GM23338 (cell line): ENCODE measurements around the gene C1QA. TPM values are rescaled to one million over a fixed set of nuclear protein-coding genes. Genes with fewer than 3 reads are reported as not detected.

ENCODE experiments used
- ATAC-seq: fragments of 200-7000 bp; cut with Tn5 transposase; 3 replicates; pipeline ENCODE4 v1.9.1; 2020
- DNase-seq: peaks from one replicate; pipeline ENCODE4 v3.0.0-alpha.2; 2015; ENCODE audit warnings: low spot score
- H2AFZ ChIP-seq: fragments of 200-600 bp; sonication (generic); 2 replicates; pipeline ENCODE4 v1.8.0; 2016; ENCODE audit warnings: antibody characterized with exemption, mild to moderate bottlenecking, moderate library complexity
- H3F3A ChIP-seq: fragments of 200-600 bp; sonication (generic); replicated peaks from 2 replicates; pipeline ENCODE4 v1.8.0; 2017; ENCODE audit warnings: antibody characterized with exemption, mixed run types, low read depth
- H3K27ac ChIP-seq: fragments of 200-600 bp; sonication (generic); 2 replicates; pipeline ENCODE4 v1.6.1; 2016; ENCODE audit warnings: low read depth
- H3K27me3 ChIP-seq: fragments of 200-600 bp; sonication (generic); 2 replicates; pipeline ENCODE4 v1.8.0; 2016; ENCODE audit warnings: mild to moderate bottlenecking, mixed run types, moderate library complexity; ENCODE audit not compliant: insufficient read depth
- H3K36me3 ChIP-seq: fragments of 200-600 bp; sonication (generic); 2 replicates; pipeline ENCODE4 v1.8.0; 2016; ENCODE audit warnings: mild to moderate bottlenecking; ENCODE audit not compliant: insufficient read depth
- H3K4me1 ChIP-seq: fragments of 200-600 bp; sonication (generic); 2 replicates; pipeline ENCODE4 v1.8.0; 2016; ENCODE audit warnings: mild to moderate bottlenecking, moderate library complexity; ENCODE audit not compliant: insufficient read depth
- H3K4me2 ChIP-seq: fragments of 200-600 bp; sonication (generic); 2 replicates; pipeline ENCODE4 v1.7.1; 2017; ENCODE audit warnings: mixed run types
- H3K4me3 ChIP-seq: fragments of 200-600 bp; sonication (generic); 2 replicates; pipeline ENCODE4 v1.6.1; 2016; ENCODE audit warnings: mixed run types
- H3K79me2 ChIP-seq: fragments of 200-600 bp; sonication (generic); replicated peaks from 2 replicates; pipeline ENCODE4 v1.8.0; 2017; ENCODE audit warnings: mild to moderate bottlenecking; ENCODE audit not compliant: insufficient read depth
- H3K9me2 ChIP-seq: fragments of 200-600 bp; sonication (generic); 2 replicates; pipeline ENCODE4 v1.8.0; 2017; ENCODE audit not compliant: insufficient read depth
- H4K20me1 ChIP-seq: fragments of 200-600 bp; sonication (generic); replicated peaks from 2 replicates; pipeline ENCODE4 v1.8.0; 2017; ENCODE audit warnings: mild to moderate bottlenecking; ENCODE audit not compliant: insufficient read depth
- H3K27ac Mint-ChIP-seq: 2 replicates; pipeline ENCODE4 v1.8.0; 2020; ENCODE audit warnings: inconsistent platforms, mild to moderate bottlenecking, moderate library complexity, mixed read lengths
- H3K27me3 Mint-ChIP-seq: 3 replicates; pipeline ENCODE4 v1.8.0; 2022; ENCODE audit warnings: low read depth, mild to moderate bottlenecking, moderate library complexity, mixed read lengths, inconsistent platforms; ENCODE audit not compliant: insufficient read depth, poor library complexity
- H3K36me3 Mint-ChIP-seq: 3 replicates; pipeline ENCODE4 v1.8.0; 2021; ENCODE audit warnings: low read depth, mild to moderate bottlenecking, inconsistent platforms, moderate library complexity, mixed read lengths
- H3K4me1 Mint-ChIP-seq: 3 replicates; pipeline ENCODE4 v1.8.0; 2020; ENCODE audit warnings: mild to moderate bottlenecking, inconsistent platforms, mixed read lengths
- H3K4me3 Mint-ChIP-seq: 3 replicates; pipeline ENCODE4 v1.8.0; 2021; ENCODE audit warnings: moderate library complexity, mild to moderate bottlenecking, inconsistent platforms, mixed read lengths
- H3K9me3 Mint-ChIP-seq: 3 replicates; pipeline ENCODE4 v1.8.0; 2020; ENCODE audit warnings: moderate library complexity, mild to moderate bottlenecking, inconsistent platforms, mixed read lengths
- CREB1 ChIP-seq: fragments of 250-450 bp; sonication (Bioruptor Pico); IDR thresholded peaks from 2 replicates; pipeline ENCODE4 v1.5.0; 2020; ENCODE audit warnings: low read depth, mild to moderate bottlenecking, moderate library complexity
- CTCF ChIP-seq, 2 experiments: fragments of 200-600 bp in 1 of 2; sonication (generic) in 1 of 2; conservative IDR thresholded peaks; 2 replicates each; pipeline versions ENCODE4 v1.5.1 to v1.6.1; 2016 to 2017; ENCODE audit warnings: antibody characterized with exemption in 2 of 2, low read depth in 2 of 2, mild to moderate bottlenecking in 2 of 2, moderate library complexity in 1 of 2
- EZH2 ChIP-seq: fragments of 200-600 bp; sonication (generic); IDR thresholded peaks from one replicate; pipeline ENCODE4 v1.8.0; 2017; ENCODE audit warnings: antibody characterized with exemption, mild to moderate bottlenecking, low read depth; ENCODE audit not compliant: unreplicated experiment
- EZH2phosphoT487 ChIP-seq: fragments of 200-600 bp; sonication (generic); IDR thresholded peaks from one replicate; pipeline ENCODE4 v1.8.1; 2018; ENCODE audit warnings: antibody characterized with exemption; ENCODE audit not compliant: unreplicated experiment
- JUNB ChIP-seq: IDR thresholded peaks from one replicate; pipeline ENCODE4 v1.6.1; 2016; ENCODE audit warnings: antibody characterized with exemption; ENCODE audit not compliant: unreplicated experiment
- NANOG ChIP-seq: IDR thresholded peaks from 2 replicates; pipeline ENCODE4 v1.6.1; 2016; ENCODE audit warnings: antibody characterized with exemption, borderline replicate concordance
- POLR2AphosphoS5 ChIP-seq: IDR thresholded peaks from 2 replicates; pipeline ENCODE4 v1.6.1; 2016; ENCODE audit warnings: antibody characterized with exemption, low read depth
- STAT1 ChIP-seq: IDR thresholded peaks from one replicate; pipeline ENCODE4 v1.6.1; 2016; ENCODE audit warnings: antibody characterized with exemption; ENCODE audit not compliant: unreplicated experiment
- ZNF114 ChIP-seq: fragments of 250-450 bp; sonication (Bioruptor Pico); IDR thresholded peaks from 2 replicates; pipeline ENCODE4 v1.5.0; 2020; ENCODE audit warnings: mild to moderate bottlenecking, moderate library complexity
- ZNF331 ChIP-seq: fragments of 250-450 bp; sonication (Bioruptor Pico); IDR thresholded peaks from 2 replicates; pipeline ENCODE4 v1.5.0; 2020; ENCODE audit warnings: low read depth, mild to moderate bottlenecking, moderate library complexity
- ZNF462 ChIP-seq: fragments of 250-450 bp; sonication (Bioruptor Pico); IDR thresholded peaks from 2 replicates; pipeline ENCODE4 v1.5.0; 2020; ENCODE audit warnings: mild to moderate bottlenecking, moderate library complexity
- polyA plus RNA-seq: library from polyadenylated mRNA; unstranded; fragments of >200 nt; fragmentation: Nextera tagmentation; extraction: Ambion mirVana; gene quantifications from 2 replicates; pipeline ENCODE4 v1.2.1, GENCODE V29; 2016
- total RNA-seq: library from RNA; depleted of rRNA; stranded (reverse); fragments of >200 nt; shearing (Covaris generic); gene quantifications from 2 replicates; pipeline ENCODE4 v1.2.3, GENCODE V29; 2014
- TF ChIP-seq, protein P1 (sequence below): IDR thresholded peaks from 2 replicates; pipeline ENCODE4 v1.6.1; 2016; ENCODE audit warnings: antibody characterized with exemption
- TF ChIP-seq, protein P2 (sequence below): IDR thresholded peaks from one replicate; pipeline ENCODE4 v1.6.1; 2018; ENCODE audit warnings: antibody characterized with exemption; ENCODE audit not compliant: unreplicated experiment

The C1QA gene
- total and polyA plus RNA-seq, 2 experiments from 2014 or later: not detected

- no peaks in the 10 kb centered on the region; the same call in 2 of the 3 replicates for H3K4me1 Mint-ChIP-seq
- Histone ChIP-seq H3K4me2 (no peak overlapping the region), H3K9me2 (no peaks in the 10 kb centered on the region), H3K4me3 (no peak overlapping the region), H3K4me1 (no peaks in the 10 kb centered on the region), H3K79me2 (no peaks in the 10 kb centered on the region), H3F3A (no peaks in the 10 kb centered on the region), H4K20me1 (no peaks in the 10 kb centered on the region), H2AFZ (no peak overlapping the region), H3K27me3 (no peaks in the 10 kb centered on the region), H3K36me3 (no peaks in the 10 kb centered on the region), H3K27ac (no peak overlapping the region)
- peaks cover 7% of the 10 kb centered on the region for H3K27me3 Mint-ChIP-seq
- H3K36me3 Mint-ChIP-seq: no peaks in the 10 kb centered on the region
- H3K27ac Mint-ChIP-seq: no peak overlapping the region
- no peak overlapping the region for H3K4me3 Mint-ChIP-seq
- no peaks in the 10 kb centered on the region; the same call in 2 of the 3 replicates for H3K9me3 Mint-ChIP-seq
- TF ChIP-seq CREB1 (CRISPR knock-in tag) (no peak), STAT1 (no peak), ZNF114 (CRISPR knock-in tag) (no peak), ZNF462 (CRISPR knock-in tag) (no peak), CTCF (conservative IDR thresholded peaks at IDR 0.05; ENCODE audit: low read depth in 2 of 2) (no peak), EZH2 (no peak), EZH2phosphoT487 (no peak), NANOG (no peak), JUNB (no peak), ZNF331 (CRISPR knock-in tag) (no peak), POLR2AphosphoS5 (no peak)
- TF ChIP-seq, protein P1, sequence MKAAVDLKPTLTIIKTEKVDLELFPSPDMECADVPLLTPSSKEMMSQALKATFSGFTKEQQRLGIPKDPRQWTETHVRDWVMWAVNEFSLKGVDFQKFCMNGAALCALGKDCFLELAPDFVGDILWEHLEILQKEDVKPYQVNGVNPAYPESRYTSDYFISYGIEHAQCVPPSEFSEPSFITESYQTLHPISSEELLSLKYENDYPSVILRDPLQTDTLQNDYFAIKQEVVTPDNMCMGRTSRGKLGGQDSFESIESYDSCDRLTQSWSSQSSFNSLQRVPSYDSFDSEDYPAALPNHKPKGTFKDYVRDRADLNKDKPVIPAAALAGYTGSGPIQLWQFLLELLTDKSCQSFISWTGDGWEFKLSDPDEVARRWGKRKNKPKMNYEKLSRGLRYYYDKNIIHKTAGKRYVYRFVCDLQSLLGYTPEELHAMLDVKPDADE: no peak
- TF ChIP-seq, protein P2, sequence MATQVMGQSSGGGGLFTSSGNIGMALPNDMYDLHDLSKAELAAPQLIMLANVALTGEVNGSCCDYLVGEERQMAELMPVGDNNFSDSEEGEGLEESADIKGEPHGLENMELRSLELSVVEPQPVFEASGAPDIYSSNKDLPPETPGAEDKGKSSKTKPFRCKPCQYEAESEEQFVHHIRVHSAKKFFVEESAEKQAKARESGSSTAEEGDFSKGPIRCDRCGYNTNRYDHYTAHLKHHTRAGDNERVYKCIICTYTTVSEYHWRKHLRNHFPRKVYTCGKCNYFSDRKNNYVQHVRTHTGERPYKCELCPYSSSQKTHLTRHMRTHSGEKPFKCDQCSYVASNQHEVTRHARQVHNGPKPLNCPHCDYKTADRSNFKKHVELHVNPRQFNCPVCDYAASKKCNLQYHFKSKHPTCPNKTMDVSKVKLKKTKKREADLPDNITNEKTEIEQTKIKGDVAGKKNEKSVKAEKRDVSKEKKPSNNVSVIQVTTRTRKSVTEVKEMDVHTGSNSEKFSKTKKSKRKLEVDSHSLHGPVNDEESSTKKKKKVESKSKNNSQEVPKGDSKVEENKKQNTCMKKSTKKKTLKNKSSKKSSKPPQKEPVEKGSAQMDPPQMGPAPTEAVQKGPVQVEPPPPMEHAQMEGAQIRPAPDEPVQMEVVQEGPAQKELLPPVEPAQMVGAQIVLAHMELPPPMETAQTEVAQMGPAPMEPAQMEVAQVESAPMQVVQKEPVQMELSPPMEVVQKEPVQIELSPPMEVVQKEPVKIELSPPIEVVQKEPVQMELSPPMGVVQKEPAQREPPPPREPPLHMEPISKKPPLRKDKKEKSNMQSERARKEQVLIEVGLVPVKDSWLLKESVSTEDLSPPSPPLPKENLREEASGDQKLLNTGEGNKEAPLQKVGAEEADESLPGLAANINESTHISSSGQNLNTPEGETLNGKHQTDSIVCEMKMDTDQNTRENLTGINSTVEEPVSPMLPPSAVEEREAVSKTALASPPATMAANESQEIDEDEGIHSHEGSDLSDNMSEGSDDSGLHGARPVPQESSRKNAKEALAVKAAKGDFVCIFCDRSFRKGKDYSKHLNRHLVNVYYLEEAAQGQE: no peak
- no peak for ATAC-seq
- DNase-seq: no peak
These were observed 38.4 kb upstream of the C1QA start for GRCh38 chr1:22597996-22598395.
